GM19324 (cell line): Measurements from ENCODE around the gene PTK6.
"Not testable (repeated sequence)": the region's sequence is repeated elsewhere in the genome, so short reads cannot be mapped to it uniquely, and the experiment has no call there.

Experiments used
- ATAC-seq: cut with Tn5 transposase; IDR thresholded peaks from one replicate; pipeline ENCODE4 v1.9.1; 2021; ENCODE audit warnings: mild to moderate bottlenecking, moderate library complexity; ENCODE audit not compliant: unreplicated experiment, low FRiP score

Gene PTK6

GRCh38 chr20:63484651-63485403 is 52.3 kb downstream of the PTK6 start:
- no peak for ATAC-seq

- ATAC-seq, result no peak
Observed at GRCh38 chr20:63484236-63484635, 52.9 kb downstream of the PTK6 start.

DNA sequence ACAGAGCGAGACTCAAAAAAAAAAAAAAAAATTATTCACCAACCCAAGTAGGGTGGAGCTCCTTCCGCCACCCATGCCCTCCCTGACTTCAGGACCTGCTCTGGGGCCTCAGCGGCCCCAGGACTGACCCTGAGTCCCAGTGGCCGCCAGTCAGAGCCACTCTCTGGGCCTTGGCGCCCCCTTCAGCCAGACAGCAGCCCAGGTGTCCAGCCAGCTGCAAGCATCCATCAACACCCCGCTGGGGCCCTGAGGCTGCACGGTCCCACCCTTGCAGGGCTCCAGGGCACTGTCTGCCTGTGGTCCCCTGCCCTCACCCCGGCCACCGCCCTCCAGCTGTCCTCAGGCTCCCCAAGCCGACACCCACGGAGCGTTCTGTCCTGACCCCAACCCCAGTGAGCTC is 53.3 kb downstream of the PTK6 start:
- no peak for ATAC-seq

DNA sequence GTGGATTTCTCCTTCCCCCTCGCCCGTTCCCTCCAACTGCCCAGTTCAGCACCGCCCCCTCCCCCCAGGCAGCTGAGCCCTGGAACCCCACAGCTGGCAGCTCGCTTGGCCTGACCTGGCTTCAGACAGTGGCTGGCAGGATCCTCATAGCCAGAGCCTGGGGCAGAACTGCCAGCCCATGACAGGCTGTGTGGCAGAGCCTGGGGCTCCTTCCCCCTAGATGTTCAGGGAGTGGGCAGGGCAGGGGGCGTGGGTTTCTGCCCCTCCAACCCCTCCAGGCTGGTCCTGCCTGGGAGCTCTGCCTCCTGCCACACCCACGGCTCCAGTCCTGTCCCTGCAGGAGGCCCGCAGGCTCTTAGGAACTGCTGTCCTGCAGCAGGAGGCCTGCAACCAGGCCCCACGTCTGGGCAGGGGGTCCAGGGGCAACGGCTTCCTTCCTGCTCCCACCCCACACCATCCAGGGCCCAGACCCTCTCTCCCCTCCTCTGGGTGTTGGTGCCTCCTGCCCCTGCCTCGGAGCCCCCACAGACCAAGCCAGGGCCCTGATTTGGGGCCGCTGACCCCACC is 55.1 kb downstream of the PTK6 start:
- ATAC-seq, result no peak

DNA sequence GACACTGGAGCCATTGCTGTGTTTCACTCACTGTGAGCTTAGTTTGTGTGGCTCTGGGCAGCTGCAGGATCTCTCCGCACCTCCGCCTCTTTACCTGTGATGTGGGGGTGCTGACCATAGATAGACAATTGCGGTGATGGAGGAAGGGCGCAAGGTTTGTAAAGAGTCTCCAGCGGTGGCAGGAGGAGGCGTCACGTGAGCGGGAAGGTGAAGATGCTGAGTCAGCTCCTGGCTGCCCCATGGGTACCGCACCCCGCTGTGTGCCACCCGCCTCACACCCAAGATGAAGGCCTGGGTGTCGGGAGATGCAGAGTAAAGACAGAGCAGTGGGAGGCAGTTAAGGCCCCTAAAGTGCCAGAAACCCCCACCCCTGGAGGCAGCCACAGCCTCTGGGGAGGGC is 55.7 kb downstream of the PTK6 start:
- no peak for ATAC-seq

DNA sequence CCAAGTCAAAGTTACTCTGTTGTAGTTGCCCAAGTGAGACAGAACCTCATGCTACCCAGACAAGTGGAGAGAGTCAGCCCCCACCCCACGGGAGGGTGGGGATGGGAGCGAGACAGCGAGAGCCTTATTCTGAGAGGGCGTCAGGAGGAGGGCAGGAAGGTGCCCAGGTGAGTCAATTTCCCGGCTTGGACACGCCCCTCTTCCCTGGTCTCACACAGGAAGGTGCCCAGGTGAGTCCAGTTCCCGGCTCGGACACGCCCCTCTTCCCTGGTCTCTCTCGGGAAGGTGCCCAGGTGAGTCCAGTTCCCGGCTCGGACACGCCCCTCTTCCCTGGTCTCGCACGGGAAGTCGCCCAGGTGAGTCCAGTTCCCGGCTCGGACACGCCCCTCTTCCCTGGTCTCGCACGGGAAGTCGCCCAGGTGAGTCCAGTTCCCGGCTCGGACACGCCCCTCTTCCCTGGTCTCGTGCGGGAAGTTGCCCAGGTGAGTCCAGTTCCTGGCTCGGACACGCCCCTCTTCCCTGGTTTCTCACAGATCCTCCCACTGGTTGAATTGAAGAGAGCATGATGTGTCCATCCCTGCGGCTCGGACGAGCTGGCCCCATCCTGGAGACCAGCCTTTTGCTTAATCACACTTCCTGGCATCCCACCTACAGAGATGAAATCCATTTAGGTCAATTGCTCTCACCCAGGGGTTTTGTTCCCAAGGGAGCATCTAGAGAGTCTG is 57.3 kb downstream of the PTK6 start:
- not testable (repeated sequence) for ATAC-seq

DNA sequence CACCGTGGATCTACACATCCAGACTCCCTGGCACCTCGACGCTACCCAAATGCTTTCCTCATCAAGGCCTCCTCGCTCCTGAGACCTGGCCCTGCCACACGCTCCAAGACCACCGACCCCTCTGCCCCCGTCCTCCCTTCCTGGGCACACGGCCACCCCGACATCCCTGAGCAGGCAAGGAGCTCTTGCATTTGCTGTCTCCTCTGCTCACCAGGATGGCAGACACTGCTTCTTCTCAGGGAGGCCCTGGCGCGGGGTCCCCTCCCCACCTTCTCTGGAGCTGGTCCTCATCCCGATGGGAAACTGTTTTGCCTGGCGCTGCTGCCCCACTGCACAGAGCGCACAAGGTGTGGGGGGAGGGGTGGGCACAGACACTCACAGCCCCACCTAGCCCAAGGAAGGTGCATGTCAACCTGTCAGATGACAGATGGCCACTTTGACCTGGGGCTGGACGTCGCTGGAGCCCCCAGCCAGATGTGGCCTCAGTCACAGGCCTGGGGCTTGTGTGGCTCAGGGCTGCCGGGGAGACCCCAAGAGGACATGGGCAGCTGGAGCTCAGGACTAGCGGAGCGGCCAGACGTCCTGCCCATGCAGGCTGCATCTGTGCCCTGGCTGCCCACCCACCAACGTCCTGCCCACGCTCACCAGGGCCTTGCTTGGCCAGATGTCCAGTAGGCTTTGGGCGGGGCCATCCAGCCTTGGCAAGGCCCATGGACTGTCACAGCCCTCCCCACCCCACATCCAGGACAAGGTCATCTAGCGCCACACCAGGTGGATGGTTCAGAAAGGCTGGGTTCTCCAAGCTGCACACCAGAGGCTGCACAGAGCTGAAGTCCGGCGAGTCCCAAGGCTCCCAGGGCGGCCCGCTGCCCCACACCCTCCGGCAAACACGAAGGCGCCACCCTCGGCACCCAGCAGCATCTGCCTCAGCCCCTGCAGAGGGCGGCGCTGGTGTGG is 58.6 kb downstream of the PTK6 start:
- no peak for ATAC-seq
